SU-DHL-6 (cell line): ENCODE measurements around the gene IMPDH1.

Experiments
- CTCF ChIP-seq: fragments of 200-600 bp; sonication (generic); IDR thresholded peaks from one replicate; pipeline ENCODE4 v1.5.1; 2017; ENCODE audit warnings: antibody characterized with exemption, mild to moderate bottlenecking, low read length, moderate library complexity; ENCODE audit not compliant: insufficient read depth, poor library complexity, severe bottlenecking
- EZH2phosphoT487 ChIP-seq: fragments of 200-600 bp; sonication (generic), shearing (Covaris generic); conservative IDR thresholded peaks from 2 replicates; pipeline ENCODE4 v1.6.1; 2018; ENCODE audit warnings: mild to moderate bottlenecking, antibody characterized with exemption, low read length, moderate library complexity, mixed read lengths

- TF ChIP-seq CTCF (no peak), EZH2phosphoT487 (no peak)
These were observed 46.5 kb downstream of the IMPDH1 start for GRCh38 chr7:128363261-128363721.
